Right cardiac atrium (tissue), 5 donors: ENCODE results near the gene SCARF1. TPM values are rescaled to one million over a fixed set of nuclear protein-coding genes. Genes with fewer than 3 reads are reported as not detected.
A peak's percentile ranks its signal among the peaks of the same experiment; 100 is the strongest.

Source experiments
- ATAC-seq, 2 donors: fragments of 200-7000 bp; cut with Tn5 transposase; one replicate each; pipeline versions ENCODE4 v1.8.0 to v1.9.1; 2020; ENCODE audit warnings: moderate library complexity in 2 of 2, mild to moderate bottlenecking in 1 of 2
- DNase-seq, 3 donors: peaks; one replicate each; pipeline ENCODE4 v3.0.0-alpha.2; 2020
- H3K27ac ChIP-seq: one replicate; pipeline ENCODE4 v1.5.1; 2013; ENCODE audit warnings: mild to moderate bottlenecking, low read length, control low read depth, moderate library complexity
- H3K27me3 ChIP-seq: one replicate; pipeline ENCODE4 v1.6.1; 2013; ENCODE audit not compliant: control insufficient read depth, insufficient read depth
- H3K4me1 ChIP-seq: one replicate; pipeline ENCODE4 v1.6.1; 2013; ENCODE audit warnings: low read length; ENCODE audit not compliant: control insufficient read depth, insufficient read depth
- H3K4me3 ChIP-seq: one replicate; pipeline ENCODE4 v1.5.1; 2013; ENCODE audit warnings: low read length, control low read depth
- H3K9me3 ChIP-seq: one replicate; pipeline ENCODE4 v1.6.1; 2013; ENCODE audit warnings: low read length; ENCODE audit not compliant: control insufficient read depth
- WGBS: extraction: QIAGEN DNeasy Blood & Tissue Kit; methylation state at CpG from one replicate; pipeline ENCODE4 v1.1.7; 2013; 5-methylcytosine and 5-hydroxymethylcytosine counted together
- intact Hi-C, 4 donors: fragments of 100-400 bp; cut with DNase I; formaldehyde crosslinking; loops; one replicate each; pipeline versions ENCODE4 v1.11.0 to v1.14.0; 2022 to 2023
- polyA plus RNA-seq: library from polyadenylated mRNA; stranded (reverse); fragments of 200-250 nt; gene quantifications from one replicate; pipeline ENCODE4 v1.2.3, GENCODE V29; 2013
- total RNA-seq, 4 donors: library from RNA; stranded (reverse); fragmentation: NEBNext Ultra II Directional; extraction: Animal tissue kit (Norgen Biotek cat#: 25700); gene quantifications; one replicate each; pipeline ENCODE4 v1.2.1, GENCODE V29; 2021
- donor health status: healthy with polysubstance abuse.
- donor health status: DM: no; HTN: yes; CAD: no.
- donor health status: DM: no; HTN: no; CAD: no.
- donor health status: DM: no; HTN: yes; CAD: no; lungs with severe emphysema.
- donor health status: DM: yes; HTN: yes; CAD: no.

The SCARF1 gene
- total and polyA plus RNA-seq, 5 donors = 7.7 to 15.6 (median 12.4) TPM

DNA sequence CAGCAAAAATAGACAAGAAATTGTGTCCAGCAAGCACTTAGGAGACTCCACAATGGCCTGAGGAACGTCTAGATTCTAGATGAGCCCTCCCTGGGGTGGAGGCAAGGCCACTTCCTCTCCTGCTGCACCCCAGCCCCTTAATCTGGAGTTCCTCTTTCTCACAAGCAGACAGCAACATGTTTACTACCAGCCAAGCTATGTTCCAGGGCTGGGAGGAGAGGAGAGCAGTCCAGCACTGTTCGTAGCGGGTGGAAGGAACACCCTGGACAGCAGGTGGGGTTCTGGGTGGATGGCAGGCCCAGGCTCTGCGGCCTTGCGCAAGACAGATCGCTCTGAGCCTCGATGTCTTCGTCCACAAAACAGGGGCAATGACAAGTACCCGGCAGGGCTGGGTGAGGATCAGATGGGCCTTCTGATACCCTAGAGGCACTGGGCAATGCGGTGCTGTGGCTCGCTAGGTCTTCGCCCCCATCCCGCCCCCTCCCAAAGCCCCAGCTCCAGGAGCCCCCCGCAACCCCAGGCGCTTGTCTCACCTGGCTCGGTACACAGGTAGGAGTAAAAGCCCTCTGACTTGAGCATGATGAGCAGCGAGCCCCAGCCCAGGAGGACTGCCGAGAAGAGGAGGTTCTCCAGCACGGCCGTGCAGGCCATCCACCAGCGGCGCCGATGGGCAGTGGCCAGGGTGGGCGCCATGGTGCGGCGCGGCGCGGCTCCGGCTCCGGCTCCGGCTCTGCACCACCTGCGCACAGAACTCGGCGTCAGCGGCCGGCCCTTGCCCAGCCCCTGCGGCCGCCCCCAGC is 18.1 kb downstream of the SCARF1 start:
- peaks cover 1% of the 10 kb centered on the region for H3K4me1 ChIP-seq
- peak overlapping the region; percentile 76 for H3K4me3 ChIP-seq
- H3K27ac ChIP-seq = no peak overlapping the region
- H3K27me3 ChIP-seq = no peaks in the 10 kb centered on the region
- DNase-seq (peak in 1 of 3 donors; percentile 64), ATAC-seq (no peak)
- no peaks in the 10 kb centered on the region for H3K9me3 ChIP-seq
- 25% methylated on average over 39 of the region's 39 CpGs for WGBS
- intact Hi-C loops = loop anchor here in 2 of 4 donors (2.0 to 5.0 kb wide), 2 partner anchors 50 to 53 kb away; no protein-coding TSS in a partner anchor

- Histone ChIP-seq H3K4me3 (no peak overlapping the region), H3K27ac (no peak overlapping the region), H3K27me3 (no peaks in the 10 kb centered on the region), H3K4me1 (peaks cover 1% of the 10 kb centered on the region), H3K9me3 (no peaks in the 10 kb centered on the region)
- DNase-seq (no peak), ATAC-seq (no peak)
- WGBS = 47% methylated on average over 3 of the region's 3 CpGs
- intact Hi-C loops = loop anchor here in 2 of 4 donors (2.0 to 5.0 kb wide), 2 partner anchors 49 to 52 kb away; no protein-coding TSS in a partner anchor
Measured at GRCh38 chr17:1626333-1626732, 19.2 kb downstream of the SCARF1 start.

DNA sequence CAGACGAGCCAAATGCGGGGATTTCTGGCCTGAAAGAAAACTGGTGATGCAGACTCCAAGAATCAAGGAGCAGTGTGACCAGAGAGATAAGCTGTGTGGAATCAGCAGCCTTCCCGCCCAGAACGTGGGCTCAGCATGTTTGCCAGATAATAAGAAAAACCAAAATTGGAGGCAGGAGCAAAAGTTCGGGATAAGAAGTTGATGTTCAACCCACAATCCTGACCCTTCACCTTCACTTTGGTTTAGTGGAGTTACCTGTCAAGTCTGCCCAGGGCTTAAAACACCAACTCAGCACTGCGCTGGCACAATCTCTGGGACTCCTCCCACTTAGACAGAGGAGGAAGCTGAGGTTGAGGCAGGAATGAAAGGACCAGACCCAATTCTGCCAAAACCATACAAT is 20.0 kb downstream of the SCARF1 start:
- Histone ChIP-seq H3K4me1 (peaks cover 1% of the 10 kb centered on the region), H3K9me3 (no peaks in the 10 kb centered on the region), H3K4me3 (no peak overlapping the region), H3K27me3 (no peaks in the 10 kb centered on the region), H3K27ac (no peak overlapping the region)
- peak; percentile 0 to 37 (median 2) for DNase-seq
- WGBS = 79% methylated on average over 6 of the region's 6 CpGs
- intact Hi-C loops = loop anchor here in 1 of 4 donors (5.0 kb wide), 1 partner anchor 48 kb away; no protein-coding TSS in a partner anchor
- ATAC-seq = no peak

- WGBS = 83% methylated on average over 14 of the region's 14 CpGs
- Histone ChIP-seq H3K27me3 (no peaks in the 10 kb centered on the region), H3K27ac (no peak overlapping the region), H3K4me3 (no peak overlapping the region), H3K9me3 (no peaks in the 10 kb centered on the region), H3K4me1 (peaks cover 1% of the 10 kb centered on the region)
- intact Hi-C loops = loop anchor here in 1 of 4 donors (5.0 kb wide), 1 partner anchor 48 kb away; no protein-coding TSS in a partner anchor
- peak in 1 of 3 donors; percentile 32 for DNase-seq
- ATAC-seq = no peak
Measured at GRCh38 chr17:1625053-1625452, 20.5 kb downstream of the SCARF1 start.

DNA sequence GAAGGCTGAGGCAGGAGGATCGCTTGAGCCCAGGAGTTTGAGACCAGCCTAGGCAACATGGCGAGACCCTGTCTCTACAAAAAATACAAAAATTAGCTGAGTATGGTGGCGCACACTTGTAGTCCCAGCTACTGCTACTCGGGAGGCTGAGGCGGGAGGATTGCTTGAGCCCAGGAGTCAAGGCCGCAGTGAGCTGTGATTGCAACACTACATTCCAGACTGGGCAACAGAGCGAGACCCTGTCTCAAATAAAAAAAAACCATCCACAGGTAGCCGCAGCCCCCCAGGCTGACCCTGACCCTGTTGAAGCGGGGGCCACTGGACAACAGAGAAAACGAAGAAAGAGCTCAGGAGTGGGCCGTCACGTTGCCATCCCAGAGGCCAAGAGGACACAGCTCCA is 20.9 kb downstream of the SCARF1 start:
- WGBS = 88% methylated on average over 12 of the region's 12 CpGs

DNA sequence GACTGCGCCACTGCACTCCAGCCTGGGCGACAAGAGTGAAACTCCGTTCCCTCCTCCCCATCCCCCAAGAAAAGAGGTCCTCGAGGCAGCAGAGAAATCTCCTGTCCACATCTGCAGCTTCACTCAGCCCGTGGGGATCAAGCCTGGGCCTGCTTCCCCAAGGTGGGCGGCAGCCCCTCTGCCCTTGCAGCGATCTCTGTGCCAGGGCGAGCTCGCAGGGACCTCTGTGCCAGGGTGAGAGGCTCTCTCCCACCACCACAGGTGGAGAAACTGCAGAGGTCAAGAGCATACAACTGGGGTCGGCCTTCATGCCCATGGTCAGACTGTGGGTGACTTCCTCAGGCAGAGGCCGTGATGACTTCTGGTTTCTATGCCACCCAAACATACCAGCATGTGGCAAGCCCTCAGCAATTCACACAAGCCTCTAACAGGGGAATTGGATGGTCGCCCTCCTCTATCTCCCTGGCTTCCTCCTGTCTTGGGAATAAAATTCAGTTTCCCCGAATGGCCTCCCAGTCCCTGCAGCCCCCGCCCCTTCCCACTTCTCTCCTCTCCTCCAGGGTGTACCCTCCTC is 22.4 kb downstream of the SCARF1 start:
- Histone ChIP-seq H3K4me3 (no peak overlapping the region), H3K4me1 (no peaks in the 10 kb centered on the region), H3K9me3 (no peaks in the 10 kb centered on the region), H3K27me3 (no peaks in the 10 kb centered on the region), H3K27ac (no peak overlapping the region)
- WGBS = 91% methylated on average over 14 of the region's 14 CpGs
- DNase-seq (peak in 2 of 3 donors; percentile 22 to 42), ATAC-seq (no peak)
- intact Hi-C loops = no loop called here

More for the DNA sequence above, 20.9 kb downstream of the SCARF1 start:
- Histone ChIP-seq H3K4me1 (peaks cover 1% of the 10 kb centered on the region), H3K27ac (no peak overlapping the region), H3K27me3 (no peaks in the 10 kb centered on the region), H3K4me3 (no peak overlapping the region), H3K9me3 (no peaks in the 10 kb centered on the region)
- DNase-seq = peak in 1 of 3 donors; percentile 37
- ATAC-seq = no peak
- intact Hi-C loops = loop anchor here in 1 of 4 donors (5.0 kb wide), 1 partner anchor 47 kb away; no protein-coding TSS in a partner anchor

DNA sequence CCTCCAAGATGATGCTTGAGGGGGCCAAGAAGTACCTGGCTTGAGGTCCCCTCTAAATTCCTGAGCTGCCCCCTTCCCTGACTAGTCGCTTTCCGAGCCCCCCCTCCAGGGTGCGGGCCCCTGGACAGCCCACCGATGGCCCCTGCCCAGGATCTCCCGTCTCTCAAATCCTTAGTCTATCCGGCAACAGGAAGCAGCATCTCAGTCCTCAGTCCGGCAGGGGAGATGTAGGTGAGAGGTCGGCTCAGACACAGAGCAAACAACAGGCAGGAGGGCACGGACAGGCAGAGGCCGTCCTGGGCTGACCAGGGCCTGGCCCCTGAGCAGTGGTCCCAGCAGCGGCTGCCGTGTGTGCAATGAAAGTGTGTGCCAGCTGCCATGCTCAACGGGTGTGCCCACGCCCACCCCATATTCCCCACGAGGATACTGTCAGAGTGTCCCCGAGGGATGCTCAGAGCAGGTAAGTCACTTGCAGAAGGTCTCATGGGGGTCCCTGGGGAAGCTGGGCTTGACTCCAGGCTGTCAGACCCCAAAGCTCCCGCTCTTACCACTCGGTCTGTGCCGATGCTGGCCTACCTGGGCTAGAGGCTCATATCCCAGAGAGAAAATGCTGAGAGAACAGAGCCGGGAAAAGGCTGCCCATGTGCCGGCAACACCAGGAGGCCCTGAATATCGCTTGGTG is 24.1 kb downstream of the SCARF1 start:
- Histone ChIP-seq H3K27me3 (no peaks in the 10 kb centered on the region), H3K9me3 (no peaks in the 10 kb centered on the region), H3K4me1 (no peaks in the 10 kb centered on the region), H3K27ac (no peak overlapping the region), H3K4me3 (no peak overlapping the region)
- DNase-seq (peak in 1 of 3 donors; percentile 43), ATAC-seq (no peak)
- WGBS = 69% methylated on average over 22 of the region's 22 CpGs
- intact Hi-C loops = no loop called here

DNA sequence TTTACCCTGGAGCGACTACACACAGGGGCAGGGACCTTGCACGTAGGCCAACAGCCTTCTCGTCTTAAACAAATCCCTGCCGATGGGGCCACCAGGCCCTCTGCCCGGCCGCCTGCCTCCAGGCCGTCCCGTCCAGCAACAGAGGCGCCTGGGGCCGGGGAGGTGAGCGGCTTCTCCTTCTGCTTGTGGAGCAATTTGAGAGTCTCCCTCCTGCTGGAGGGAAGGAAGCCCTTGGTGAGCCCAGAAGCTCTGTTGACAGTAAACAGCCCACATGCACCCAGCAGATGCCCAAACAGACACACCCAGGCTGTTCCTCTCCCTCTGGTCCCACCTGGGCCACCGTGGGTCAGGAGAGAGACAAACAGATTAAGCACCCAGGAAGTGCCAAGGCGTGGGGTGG is 25.0 kb downstream of the SCARF1 start:
- H3K9me3 ChIP-seq = no peaks in the 10 kb centered on the region
- no peak overlapping the region for H3K4me3 ChIP-seq
- 87% methylated on average over 13 of the region's 13 CpGs for WGBS
- no peaks in the 10 kb centered on the region for H3K27me3 ChIP-seq
- H3K4me1 ChIP-seq = no peaks in the 10 kb centered on the region
- ATAC-seq (no peak), DNase-seq (peak in 1 of 3 donors; percentile 47)
- H3K27ac ChIP-seq = no peak overlapping the region
- intact Hi-C loops = no loop called here

DNA sequence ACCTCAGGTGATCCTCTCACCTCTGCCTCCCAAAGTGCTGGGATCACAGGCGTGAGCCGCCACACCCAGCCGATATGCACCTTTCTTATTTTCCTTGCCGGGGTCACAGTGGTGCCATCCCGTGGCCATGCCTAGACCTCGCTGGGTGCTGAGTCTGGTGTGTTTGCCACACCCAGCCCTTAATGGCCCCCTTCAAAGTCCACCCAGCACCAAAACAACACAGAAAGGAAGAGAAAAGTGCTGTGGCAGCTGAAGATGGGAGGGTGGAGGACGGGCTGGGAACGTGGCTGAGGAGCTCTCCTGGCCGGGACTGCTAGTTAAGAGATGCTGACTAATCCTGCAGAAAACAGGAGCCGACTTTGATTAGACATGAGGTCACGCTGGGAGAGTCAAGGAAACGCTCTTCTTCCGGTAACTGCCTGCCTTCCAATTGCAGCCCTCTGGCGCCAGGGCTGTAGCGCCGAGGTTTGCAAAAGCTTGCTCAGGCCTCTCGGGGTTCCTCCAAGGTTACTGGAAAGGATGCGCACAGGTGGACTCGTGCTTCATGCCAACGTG is 27.8 kb downstream of the SCARF1 start:
- Histone ChIP-seq H3K27ac (peak overlapping the region; percentile 12), H3K27me3 (no peaks in the 10 kb centered on the region), H3K4me1 (no peaks in the 10 kb centered on the region), H3K4me3 (no peak overlapping the region), H3K9me3 (no peaks in the 10 kb centered on the region)
- DNase-seq = peak; percentile 57 to 69 (median 59)
- 54% methylated on average over 20 of the region's 20 CpGs for WGBS
- intact Hi-C loops = no loop called here
- ATAC-seq = peak; percentile 80 to 91

DNA sequence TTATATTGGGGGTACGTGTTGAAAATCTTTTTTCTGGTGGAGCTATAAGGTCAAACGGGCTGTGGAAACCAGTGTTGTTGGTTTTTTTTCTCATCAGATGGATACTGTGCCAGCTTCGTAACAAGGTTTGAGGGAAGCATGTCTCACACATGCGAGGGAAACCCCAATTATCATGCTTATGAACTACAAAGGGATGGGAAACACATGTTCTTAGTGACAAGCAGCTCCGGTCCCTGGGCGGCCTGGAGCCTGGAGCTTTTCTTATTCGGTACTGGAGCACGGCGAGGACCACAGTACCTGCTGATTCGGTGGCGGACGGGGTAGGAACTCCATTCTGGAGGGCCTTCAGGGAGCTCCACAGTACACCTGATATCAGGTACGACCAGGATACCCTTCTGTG is 29.4 kb downstream of the SCARF1 start:
- H3K4me3 ChIP-seq = no peak overlapping the region
- no peaks in the 10 kb centered on the region for H3K4me1 ChIP-seq
- ATAC-seq = no peak
- WGBS = 85% methylated on average over 13 of the region's 13 CpGs
- no peaks in the 10 kb centered on the region for H3K27me3 ChIP-seq
- DNase-seq = no peak
- H3K9me3 ChIP-seq = no peaks in the 10 kb centered on the region
- no peak overlapping the region for H3K27ac ChIP-seq
- intact Hi-C loops = no loop called here
